ENCODE measurements around the gene CRABP1. TPM values are rescaled to one million over a fixed set of nuclear protein-coding genes. Genes with fewer than 3 reads are reported as not detected.

The CRABP1 gene
- not detected for total RNA-seq

GRCh38 chr15:78340231-78341056 is at the start of gene CRABP1:
Gene CRABP1, plus strand, starts transcription at chr15:78340353. Its CDS starts 76 bp downstream, at chr15:78340429.
- intact Hi-C loops (cut with DNase I): no loop called here

GRCh38 chr15:78291052-78291451 is 49.1 kb upstream of the CRABP1 start:
- H3K9me3 ChIP-seq: no peaks in the 10 kb centered on the region
- DNase-seq (ENCODE audit: low spot score in 2 of 2): no peak
- no peaks in the 10 kb centered on the region for H3K4me1 ChIP-seq
- no peak overlapping the region for H3K27ac ChIP-seq
- intact Hi-C loops (cut with DNase I): no loop called here
- H3K4me3 ChIP-seq: no peak overlapping the region
- H3K36me3 ChIP-seq: peaks cover 32 to 76% of the 10 kb centered on the region in 2 donors
- TF ChIP-seq, protein P1, sequence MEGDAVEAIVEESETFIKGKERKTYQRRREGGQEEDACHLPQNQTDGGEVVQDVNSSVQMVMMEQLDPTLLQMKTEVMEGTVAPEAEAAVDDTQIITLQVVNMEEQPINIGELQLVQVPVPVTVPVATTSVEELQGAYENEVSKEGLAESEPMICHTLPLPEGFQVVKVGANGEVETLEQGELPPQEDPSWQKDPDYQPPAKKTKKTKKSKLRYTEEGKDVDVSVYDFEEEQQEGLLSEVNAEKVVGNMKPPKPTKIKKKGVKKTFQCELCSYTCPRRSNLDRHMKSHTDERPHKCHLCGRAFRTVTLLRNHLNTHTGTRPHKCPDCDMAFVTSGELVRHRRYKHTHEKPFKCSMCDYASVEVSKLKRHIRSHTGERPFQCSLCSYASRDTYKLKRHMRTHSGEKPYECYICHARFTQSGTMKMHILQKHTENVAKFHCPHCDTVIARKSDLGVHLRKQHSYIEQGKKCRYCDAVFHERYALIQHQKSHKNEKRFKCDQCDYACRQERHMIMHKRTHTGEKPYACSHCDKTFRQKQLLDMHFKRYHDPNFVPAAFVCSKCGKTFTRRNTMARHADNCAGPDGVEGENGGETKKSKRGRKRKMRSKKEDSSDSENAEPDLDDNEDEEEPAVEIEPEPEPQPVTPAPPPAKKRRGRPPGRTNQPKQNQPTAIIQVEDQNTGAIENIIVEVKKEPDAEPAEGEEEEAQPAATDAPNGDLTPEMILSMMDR (IDR thresholded peaks at IDR 0.05): no peak
- H3K27me3 ChIP-seq: no peaks in the 10 kb centered on the region

More at GRCh38 chr15:78340231-78341056, at the start of gene CRABP1:
- H3K9me3 ChIP-seq: no peaks in the 10 kb centered on the region
- TF ChIP-seq, protein P1 (IDR thresholded peaks at IDR 0.05): no peak
- H3K4me3 ChIP-seq: no peak within 1 kb of the TSS
- peaks cover 11% of the 10 kb centered on the region for H3K27me3 ChIP-seq
- no peak within 1 kb of the TSS for H3K27ac ChIP-seq
- H3K4me1 ChIP-seq: no peaks in the 10 kb centered on the region
- H3K36me3 ChIP-seq: no peaks in the 10 kb centered on the region
- DNase-seq (ENCODE audit: low spot score in 2 of 2): no peak

DNA sequence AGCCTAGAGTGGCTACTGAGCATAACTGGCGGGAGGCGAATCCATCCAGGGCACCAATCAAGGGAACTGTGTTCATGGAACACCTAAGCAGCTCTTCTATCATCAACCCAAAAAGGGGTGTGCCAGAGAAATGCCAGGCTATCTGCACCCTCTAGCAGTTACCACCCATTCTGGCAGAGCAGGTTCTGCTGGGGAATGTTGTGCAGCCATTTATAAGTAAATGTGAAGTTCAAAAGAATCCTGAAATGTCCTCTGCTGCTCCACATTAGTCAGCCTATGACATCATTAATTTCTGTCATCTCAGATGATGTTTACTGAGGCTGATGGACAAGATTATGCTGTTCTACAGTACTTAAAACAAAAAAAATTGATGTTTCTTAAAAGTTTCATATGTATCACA is 48.5 kb upstream of the CRABP1 start:
- Histone ChIP-seq H3K27me3 (no peaks in the 10 kb centered on the region), H3K36me3 (peaks cover 26 to 71% of the 10 kb centered on the region in 2 donors), H3K4me1 (no peaks in the 10 kb centered on the region), H3K9me3 (no peaks in the 10 kb centered on the region), H3K27ac (no peak overlapping the region), H3K4me3 (no peak overlapping the region)
- intact Hi-C loops (cut with DNase I): no loop called here
- DNase-seq (ENCODE audit: low spot score in 2 of 2): no peak
- TF ChIP-seq, protein P1 (IDR thresholded peaks at IDR 0.05): no peak

DNA sequence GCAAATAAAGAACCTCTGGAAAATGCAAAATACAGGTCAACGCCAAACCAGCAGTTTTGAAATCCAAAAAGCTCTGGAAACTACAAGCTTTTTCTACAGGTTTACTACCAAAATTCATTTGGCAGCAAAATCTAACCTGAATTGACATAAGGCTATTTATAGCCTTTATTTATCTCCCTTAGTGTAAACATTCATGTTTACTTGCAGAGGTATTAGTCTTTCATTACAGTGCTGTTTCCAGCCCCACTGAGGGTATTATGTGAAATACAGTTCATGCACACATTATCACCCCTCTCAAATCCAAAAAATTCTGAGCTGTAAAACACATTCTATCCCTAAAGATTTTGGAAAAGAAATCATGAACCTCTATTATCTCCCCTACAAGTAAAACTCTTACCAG is 47.9 kb upstream of the CRABP1 start:
- Histone ChIP-seq H3K27ac (no peak overlapping the region), H3K4me1 (no peaks in the 10 kb centered on the region), H3K36me3 (peaks cover 23 to 66% of the 10 kb centered on the region in 2 donors), H3K27me3 (no peaks in the 10 kb centered on the region), H3K4me3 (no peak overlapping the region), H3K9me3 (no peaks in the 10 kb centered on the region)
- intact Hi-C loops (cut with DNase I): no loop called here
- TF ChIP-seq, protein P1 (IDR thresholded peaks at IDR 0.05): no peak
- no peak for DNase-seq (ENCODE audit: low spot score in 2 of 2)

DNA sequence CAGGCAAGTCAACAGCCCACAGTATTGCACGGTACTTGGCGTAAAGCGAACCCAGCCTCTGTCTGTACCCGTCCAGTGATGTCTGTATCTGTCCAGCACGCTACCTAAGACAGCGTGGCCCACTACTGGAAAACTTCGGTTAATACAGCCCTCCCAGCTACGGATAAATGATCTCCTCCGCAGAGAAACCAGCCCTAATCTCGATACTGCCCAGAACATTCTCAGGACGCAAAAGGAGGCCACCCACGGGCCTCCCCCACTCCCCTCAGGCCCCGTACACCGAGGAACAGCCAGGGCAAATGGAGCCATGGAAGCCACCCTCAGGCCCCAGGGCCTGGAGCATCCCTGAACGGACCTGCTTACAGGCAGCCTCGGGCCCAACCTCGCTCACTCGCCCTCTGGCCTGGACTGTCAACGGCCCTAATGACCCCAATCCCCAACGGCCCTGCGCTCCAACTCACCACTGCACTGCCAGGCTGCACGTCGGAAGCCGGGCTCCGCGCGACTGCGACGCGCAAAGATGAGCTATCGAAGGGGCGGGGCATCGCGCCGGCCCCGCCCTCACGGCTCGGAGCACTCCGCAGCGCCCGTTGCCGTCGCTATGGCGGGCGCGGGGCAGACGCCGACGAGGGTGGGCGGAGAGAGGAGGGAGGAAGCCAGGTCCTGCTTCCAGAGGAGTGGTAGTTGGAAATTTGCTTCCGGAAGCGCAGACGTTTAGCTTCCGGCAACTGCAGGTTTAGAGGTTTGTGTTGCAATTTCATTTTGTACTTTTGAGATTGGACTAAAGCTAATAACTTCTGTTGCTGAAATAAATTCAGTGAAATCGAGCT is 40.8 kb upstream of the CRABP1 start, which contains the start of gene SKIC8:
Gene SKIC8, minus strand, starts transcription at position 509 of the 830 bp plus-strand sequence. CDS start 3,923 bp downstream, outside the sequence.
- intact Hi-C loops (cut with DNase I): loop anchor here (1.0 kb wide), 2 partner anchors 34 to 139 kb away; partner anchors contain the start of gene IREB2

More for the DNA sequence above, 40.8 kb upstream of the CRABP1 start, which contains the start of gene SKIC8:
- peaks cover 0 to 3% of the 10 kb centered on the region in 2 donors for H3K4me1 ChIP-seq
- peaks cover 2 to 11% of the 10 kb centered on the region in 2 donors for H3K36me3 ChIP-seq
- no peaks in the 10 kb centered on the region for H3K27me3 ChIP-seq
- TF ChIP-seq, protein P1 (IDR thresholded peaks at IDR 0.05): no peak
- peak within 1 kb of the TSS; percentile 76 to 83 for H3K4me3 ChIP-seq
- peak within 1 kb of the TSS; percentile 72 to 74 for H3K27ac ChIP-seq
- no peaks in the 10 kb centered on the region for H3K9me3 ChIP-seq
- peak; percentile 68 to 95 for DNase-seq (ENCODE audit: low spot score in 2 of 2)
